Activated B cell treated with CpG ODN at 0.5 μM for 24 hours (primary cell): Measurements from ENCODE around the gene UACA. TPM values are rescaled to one million over a fixed set of nuclear protein-coding genes. Genes with fewer than 3 reads are reported as not detected.
"Not testable (repeated sequence)": the region's sequence is repeated elsewhere in the genome, so short reads cannot be mapped to it uniquely, and the experiment has no call there.

Source experiments
- ATAC-seq: fragments of 200-7000 bp; cut with Tn5 transposase; one replicate; pipeline ENCODE4 v1.10.0; 2021; ENCODE audit warnings: low read depth, mild to moderate bottlenecking, moderate library complexity
- CTCF ChIA-PET: fragments of 350-600 bp; sonication (Branson Sonifier 250); formaldehyde crosslinking; loops from one replicate; lab custom pipeline; 2021; ENCODE audit warnings: antibody characterized with exemption; lab: Charles Lee
- POLR2A ChIA-PET: fragments of 350-600 bp; sonication (Branson Sonifier 250); formaldehyde crosslinking; loops from one replicate; lab custom pipeline; 2021; ENCODE audit warnings: antibody characterized with exemption; lab: Charles Lee
- DNase-seq: peaks from one replicate; pipeline ENCODE4 v3.0.0; 2022
- H3K27ac Mint-ChIP-seq: one replicate; pipeline ENCODE4 v1.8.0; 2020; ENCODE audit warnings: mixed read lengths
- H3K27me3 Mint-ChIP-seq: one replicate; pipeline ENCODE4 v1.8.0; 2021; ENCODE audit warnings: mixed read lengths
- H3K36me3 Mint-ChIP-seq: one replicate; pipeline ENCODE4 v1.8.0; 2021; ENCODE audit warnings: low read depth, mixed read lengths
- H3K4me1 Mint-ChIP-seq: one replicate; pipeline ENCODE4 v1.8.0; 2021; ENCODE audit warnings: mixed read lengths
- H3K4me3 Mint-ChIP-seq: one replicate; pipeline ENCODE4 v1.8.0; 2020; ENCODE audit warnings: mild to moderate bottlenecking, mixed read lengths
- H3K9me3 Mint-ChIP-seq: one replicate; pipeline ENCODE4 v1.8.0; 2020; ENCODE audit warnings: mixed read lengths
- intact Hi-C: fragments of 100-400 bp; cut with micrococcal nuclease; formaldehyde crosslinking; loops from one replicate; pipeline ENCODE4 v1.15.1; 2024
- total RNA-seq: library from RNA; stranded (reverse); gene quantifications from 2 replicates; pipeline ENCODE4 v1.2.3, GENCODE V29; 2022
- TF ChIP-seq, protein P1 (sequence below): fragments of 200-600 bp; IDR thresholded peaks from one replicate; pipeline ENCODE4 v1.8.0; 2022; ENCODE audit warnings: antibody characterized with exemption, mild to moderate bottlenecking

Gene UACA
- total RNA-seq, 1 donor from 2014 or later, result 1.00 TPM

DNA sequence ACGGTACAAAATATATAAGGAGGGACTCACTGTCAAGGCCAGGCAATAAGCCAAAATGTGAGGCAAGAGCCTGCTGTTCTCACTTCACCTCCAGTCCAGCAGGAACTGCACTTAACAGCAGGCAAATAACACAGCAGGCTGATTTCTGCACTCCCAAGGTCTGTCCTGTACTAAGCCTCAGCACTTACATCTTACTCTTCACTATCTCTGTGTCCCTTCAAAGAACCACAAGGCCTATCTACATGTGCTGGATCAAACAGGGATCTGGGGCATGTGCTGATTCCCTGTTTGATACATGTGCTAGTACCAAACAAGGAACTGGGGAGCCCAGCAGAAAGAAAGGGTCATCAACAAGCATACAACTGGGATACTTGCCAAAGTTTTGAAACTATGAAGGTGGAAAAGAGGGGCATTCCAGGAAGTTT is 22.2 kb downstream of the UACA start:
- no peak overlapping the region for H3K4me3 Mint-ChIP-seq
- H3K4me1 Mint-ChIP-seq, result peaks cover 11% of the 10 kb centered on the region
- no peaks in the 10 kb centered on the region for H3K27me3 Mint-ChIP-seq
- intact Hi-C loops, result no loop called here
- ChIA-PET CTCF (no interaction called here), POLR2A (no interaction called here)
- H3K27ac Mint-ChIP-seq, result no peak overlapping the region
- TF ChIP-seq, protein P1, sequence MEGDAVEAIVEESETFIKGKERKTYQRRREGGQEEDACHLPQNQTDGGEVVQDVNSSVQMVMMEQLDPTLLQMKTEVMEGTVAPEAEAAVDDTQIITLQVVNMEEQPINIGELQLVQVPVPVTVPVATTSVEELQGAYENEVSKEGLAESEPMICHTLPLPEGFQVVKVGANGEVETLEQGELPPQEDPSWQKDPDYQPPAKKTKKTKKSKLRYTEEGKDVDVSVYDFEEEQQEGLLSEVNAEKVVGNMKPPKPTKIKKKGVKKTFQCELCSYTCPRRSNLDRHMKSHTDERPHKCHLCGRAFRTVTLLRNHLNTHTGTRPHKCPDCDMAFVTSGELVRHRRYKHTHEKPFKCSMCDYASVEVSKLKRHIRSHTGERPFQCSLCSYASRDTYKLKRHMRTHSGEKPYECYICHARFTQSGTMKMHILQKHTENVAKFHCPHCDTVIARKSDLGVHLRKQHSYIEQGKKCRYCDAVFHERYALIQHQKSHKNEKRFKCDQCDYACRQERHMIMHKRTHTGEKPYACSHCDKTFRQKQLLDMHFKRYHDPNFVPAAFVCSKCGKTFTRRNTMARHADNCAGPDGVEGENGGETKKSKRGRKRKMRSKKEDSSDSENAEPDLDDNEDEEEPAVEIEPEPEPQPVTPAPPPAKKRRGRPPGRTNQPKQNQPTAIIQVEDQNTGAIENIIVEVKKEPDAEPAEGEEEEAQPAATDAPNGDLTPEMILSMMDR, result no peak
- ATAC-seq (no peak), DNase-seq (no peak)
- no peaks in the 10 kb centered on the region for H3K36me3 Mint-ChIP-seq
- no peaks in the 10 kb centered on the region for H3K9me3 Mint-ChIP-seq

DNA sequence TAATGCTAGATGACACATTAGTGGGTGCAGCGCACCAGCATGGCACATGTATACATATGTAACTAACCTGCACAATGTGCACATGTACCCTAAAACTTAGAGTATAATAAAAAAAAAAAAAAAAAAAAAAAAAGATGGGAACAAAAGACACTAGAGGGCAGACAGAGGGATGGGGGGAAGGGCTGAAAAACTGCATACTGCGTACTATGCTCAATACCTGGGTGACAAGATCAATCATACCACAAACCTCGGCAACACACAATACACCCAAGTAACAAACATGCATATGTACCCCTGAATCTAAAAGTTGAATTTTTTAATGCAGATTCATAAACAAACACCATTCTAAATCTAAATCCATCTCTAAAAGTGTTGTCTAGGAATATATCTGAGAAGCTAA is 28.3 kb downstream of the UACA start:
- H3K4me3 Mint-ChIP-seq, DNase-seq, H3K27me3 Mint-ChIP-seq, intact Hi-C loops, POLR2A ChIA-PET, H3K27ac Mint-ChIP-seq, H3K36me3 Mint-ChIP-seq, ATAC-seq, H3K9me3 Mint-ChIP-seq, CTCF ChIA-PET, H3K4me1 Mint-ChIP-seq: not testable (repeated sequence)

DNA sequence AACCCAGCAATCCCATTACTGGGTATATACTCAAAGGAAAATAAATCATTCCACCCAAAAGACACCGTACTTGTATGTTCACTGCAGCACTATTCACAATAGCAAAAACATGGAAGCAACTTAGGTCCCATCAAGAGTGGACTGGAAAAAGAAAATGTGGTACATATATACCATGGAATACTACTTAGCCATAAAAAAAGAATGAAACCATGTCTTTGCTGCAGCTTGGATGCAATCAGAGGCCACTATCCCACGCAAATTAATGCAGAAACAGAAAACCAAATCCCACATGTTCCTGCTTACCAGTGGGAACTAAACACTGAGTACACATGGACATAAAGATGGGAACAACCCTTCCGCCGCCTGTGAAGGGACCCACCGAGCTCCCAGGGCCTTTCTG is 34.2 kb downstream of the UACA start:
- Mint-ChIP-seq H3K27me3 (peaks cover 11% of the 10 kb centered on the region), H3K27ac (no peak overlapping the region), H3K9me3 (no peaks in the 10 kb centered on the region), H3K4me1 (no peaks in the 10 kb centered on the region), H3K36me3 (no peaks in the 10 kb centered on the region), H3K4me3 (no peak overlapping the region)
- no peak for ATAC-seq
- ChIA-PET CTCF (no interaction called here), POLR2A (no interaction called here)
- DNase-seq, result no peak
- intact Hi-C loops, result loop anchor here (10.0 kb wide), 4 partner anchors 54 to 1154 kb away; no protein-coding TSS in a partner anchor
- TF ChIP-seq, protein P1, result no peak

DNA sequence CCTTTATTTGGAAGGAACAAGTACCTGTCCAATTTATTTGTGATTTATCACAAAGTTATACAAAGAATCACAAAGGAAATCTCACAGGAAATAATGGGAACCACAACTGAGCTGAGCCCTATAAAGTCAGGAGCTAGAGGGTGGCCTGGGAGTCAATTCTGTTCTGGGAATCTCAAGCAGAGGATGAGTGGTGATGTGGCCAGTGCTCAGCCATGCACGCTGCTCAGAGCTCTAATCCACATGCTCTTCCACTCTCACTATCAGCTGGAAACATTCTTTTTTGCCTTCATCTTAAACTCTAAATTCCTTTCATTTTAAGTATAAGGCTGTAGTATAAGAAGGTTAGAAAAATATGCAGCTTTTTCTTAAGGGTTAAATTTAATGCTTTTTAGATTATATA is 36.6 kb downstream of the UACA start:
- no peak for ATAC-seq
- Mint-ChIP-seq H3K36me3 (no peaks in the 10 kb centered on the region), H3K27ac (no peak overlapping the region), H3K4me3 (no peak overlapping the region), H3K9me3 (no peaks in the 10 kb centered on the region), H3K27me3 (peaks cover 16% of the 10 kb centered on the region), H3K4me1 (no peaks in the 10 kb centered on the region)
- ChIA-PET CTCF (interaction anchor here (6.4 kb wide), 1 partner anchor 1249 kb away, joined by 118 read pairs; no protein-coding TSS in a partner anchor), POLR2A (interaction anchor here (0.5 kb wide), 1 partner anchor 84 kb away, joined by 4 read pairs; no protein-coding TSS in a partner anchor)
- TF ChIP-seq, protein P1, result no peak
- DNase-seq, result no peak
- intact Hi-C loops, result loop anchor here (10.0 kb wide), 4 partner anchors 52 to 1152 kb away; no protein-coding TSS in a partner anchor

DNA sequence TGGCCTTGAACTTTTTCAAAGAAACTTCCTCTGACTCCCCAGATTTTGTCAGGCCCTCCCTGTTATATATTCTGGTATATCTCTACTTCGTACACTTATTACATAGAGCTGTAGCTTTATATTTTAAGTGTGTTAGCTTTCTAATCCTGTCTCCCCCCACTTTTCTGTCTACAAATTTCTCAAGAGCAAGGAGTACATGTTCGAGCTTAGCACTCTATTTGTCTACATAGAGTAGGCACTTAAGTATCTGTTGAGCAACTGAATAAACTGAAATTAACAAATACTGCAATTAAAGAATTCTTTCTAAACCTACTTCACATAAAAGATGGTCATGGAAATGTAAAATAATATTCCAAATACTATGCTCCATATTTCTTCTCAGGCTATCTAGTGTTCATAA is 39.4 kb downstream of the UACA start:
- TF ChIP-seq, protein P1, result no peak
- ChIA-PET CTCF (interaction anchor here (2.2 to 6.4 kb wide), 2 partner anchors 1202 to 1246 kb away, joined by 8 to 118 read pairs; no protein-coding TSS in a partner anchor), POLR2A (no interaction called here)
- H3K27me3 Mint-ChIP-seq, result peaks cover 14% of the 10 kb centered on the region
- intact Hi-C loops, result loop anchor here (10.0 kb wide), 4 partner anchors 49 to 1149 kb away; no protein-coding TSS in a partner anchor
- H3K9me3 Mint-ChIP-seq, result no peaks in the 10 kb centered on the region
- DNase-seq (no peak), ATAC-seq (no peak)
- no peak overlapping the region for H3K27ac Mint-ChIP-seq
- H3K4me1 Mint-ChIP-seq, result no peaks in the 10 kb centered on the region
- H3K4me3 Mint-ChIP-seq, result no peak overlapping the region
- no peaks in the 10 kb centered on the region for H3K36me3 Mint-ChIP-seq

DNA sequence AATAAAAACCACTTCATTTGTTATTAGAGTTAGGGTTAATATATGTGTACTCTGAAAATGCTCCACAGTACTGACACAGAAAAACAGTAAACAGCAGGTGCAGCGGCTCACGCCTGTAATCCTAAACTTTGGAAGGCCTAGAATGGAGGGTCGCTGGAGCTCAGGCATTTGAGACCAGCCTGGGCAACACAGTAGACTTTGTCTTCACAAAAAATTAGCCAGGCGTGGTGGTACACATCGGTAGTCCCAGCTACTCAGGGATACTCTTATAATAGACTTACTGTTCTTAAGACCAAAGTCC is 40.3 kb downstream of the UACA start:
- POLR2A ChIA-PET, result no interaction called here

More for the DNA sequence above, 40.3 kb downstream of the UACA start:
- TF ChIP-seq, protein P1, result no peak
- intact Hi-C loops, result loop anchor here (10.0 kb wide), 4 partner anchors 48 to 1148 kb away; no protein-coding TSS in a partner anchor
- Mint-ChIP-seq H3K4me1 (no peaks in the 10 kb centered on the region), H3K27ac (no peak overlapping the region), H3K36me3 (no peaks in the 10 kb centered on the region), H3K9me3 (no peaks in the 10 kb centered on the region), H3K27me3 (peaks cover 12% of the 10 kb centered on the region), H3K4me3 (no peak overlapping the region)
- CTCF ChIA-PET, result interaction anchor here (0.6 to 6.4 kb wide), 22 partner anchors 9 to 1664 kb away, joined by 3 to 118 read pairs (median 4); no protein-coding TSS in a partner anchor
- ATAC-seq (no peak), DNase-seq (no peak)
